ENCODE results near the gene DIP2A.
"Not testable (repeated sequence)": the region's sequence is repeated elsewhere in the genome, so short reads cannot be mapped to it uniquely, and the experiment has no call there.

DIP2A gene

GRCh38 chr21:46425041-46425440 is 33.6 kb upstream of the DIP2A start:
- DNase-seq, result no peak

DNA sequence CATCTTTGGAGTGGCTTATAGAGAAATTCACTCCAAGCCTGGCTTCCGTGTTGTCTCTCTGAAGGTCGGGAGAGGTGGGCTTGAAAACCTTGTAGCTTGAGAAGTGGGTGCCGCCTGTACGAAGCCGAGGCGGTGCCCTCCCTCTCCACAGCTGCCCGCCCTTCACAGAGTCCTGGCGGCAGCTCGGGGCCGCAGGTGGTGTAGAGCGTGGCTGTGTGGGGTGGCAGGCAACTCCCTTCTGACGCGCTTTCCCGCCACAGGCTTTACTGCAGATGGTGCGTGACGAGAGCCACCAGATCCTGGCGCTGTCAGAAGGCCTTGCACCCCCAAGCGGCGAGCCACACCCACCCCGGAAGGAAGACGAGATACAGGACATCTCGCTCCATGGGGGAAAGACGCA is 33.1 kb upstream of the DIP2A start:
- no peak for DNase-seq

- DNase-seq, result no peak
Observed at GRCh38 chr21:46426313-46427046, 32.2 kb upstream of the DIP2A start.

GRCh38 chr21:46427516-46427915 is 31.2 kb upstream of the DIP2A start:
- DNase-seq, result no peak

DNA sequence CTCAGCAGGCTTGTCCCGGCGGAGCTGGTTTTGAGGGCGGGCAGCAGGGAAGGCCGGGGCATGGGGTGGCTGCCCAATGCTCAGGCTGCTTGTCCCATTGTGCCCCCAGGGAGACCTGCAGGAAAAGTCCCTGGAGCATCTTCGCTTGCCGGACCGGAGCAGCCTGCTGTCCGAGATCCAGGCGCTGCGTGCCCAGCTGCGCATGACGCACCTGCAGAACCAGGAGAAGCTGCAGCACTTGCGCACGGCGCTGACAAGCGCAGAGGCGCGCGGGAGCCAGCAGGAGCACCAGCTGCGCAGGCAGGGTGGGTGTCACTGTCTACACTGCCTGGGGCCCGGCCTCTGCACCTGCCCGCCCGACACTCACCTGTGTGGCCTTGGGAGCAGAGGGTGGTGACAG is 30.4 kb upstream of the DIP2A start:
- no peak for DNase-seq

- no peak for DNase-seq
Observed at GRCh38 chr21:46428987-46429710, 29.5 kb upstream of the DIP2A start.

GRCh38 chr21:46429754-46430681 is 28.7 kb upstream of the DIP2A start:
- DNase-seq, result no peak

GRCh38 chr21:46431448-46431847 is 27.2 kb upstream of the DIP2A start:
- no peak for DNase-seq

- DNase-seq, result no peak
Observed at GRCh38 chr21:46431884-46432488, 26.7 kb upstream of the DIP2A start.

DNA sequence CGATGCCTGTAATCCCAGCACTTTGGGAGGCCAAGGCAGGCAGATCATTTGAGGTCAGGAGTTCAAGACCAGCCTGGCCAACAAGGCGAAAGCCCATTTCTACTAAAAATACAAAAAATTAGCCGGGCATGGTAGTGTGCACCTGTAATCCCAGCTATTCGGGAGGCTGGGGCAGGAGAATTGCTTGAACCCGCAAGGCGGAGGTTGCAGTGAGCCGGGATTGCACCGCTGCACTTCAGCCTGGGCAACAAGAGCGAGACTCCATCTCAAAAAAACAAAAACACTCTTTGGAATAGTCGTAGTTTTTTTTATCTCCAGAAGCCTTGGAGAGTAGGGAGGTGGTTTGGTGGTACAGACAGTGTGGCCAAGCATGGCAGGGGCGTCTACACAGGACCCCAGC is 25.6 kb upstream of the DIP2A start:
- DNase-seq, result not testable (repeated sequence)

DNA sequence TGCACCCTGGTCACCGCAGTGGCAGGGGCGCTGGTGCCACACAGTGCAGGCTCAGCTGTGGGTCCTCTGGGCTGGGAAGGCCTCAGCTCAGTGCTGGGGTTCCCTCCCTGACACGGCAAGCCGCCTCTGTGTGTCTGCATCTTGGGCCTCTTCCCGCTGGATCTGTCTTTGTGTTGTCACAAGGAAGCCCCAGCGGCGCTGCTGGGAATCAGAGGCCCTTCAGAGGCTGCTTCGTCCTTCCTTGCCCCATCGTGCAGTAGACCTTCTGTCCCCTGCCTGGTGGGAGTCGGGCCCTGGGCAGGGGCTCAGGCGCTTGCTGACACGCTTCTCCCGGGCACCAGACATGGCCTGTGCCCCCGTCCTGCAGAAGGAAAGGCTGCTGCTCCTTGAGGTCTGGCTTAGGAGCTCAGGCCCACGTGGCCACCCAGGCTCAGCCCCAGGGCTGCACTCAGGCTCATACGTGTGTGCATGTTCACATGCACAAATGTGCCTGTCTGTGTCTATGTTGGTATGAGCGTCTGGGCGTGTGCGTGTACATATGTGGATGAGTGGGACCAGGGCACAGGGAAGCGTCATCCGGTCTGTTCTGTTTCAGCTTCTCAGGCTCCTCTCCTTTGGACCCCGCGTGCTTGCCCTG is 24.3 kb upstream of the DIP2A start:
- DNase-seq, result no peak

GRCh38 chr21:46435786-46436227 is 22.9 kb upstream of the DIP2A start:
- no peak for DNase-seq

- DNase-seq, result no peak
Observed at GRCh38 chr21:46436621-46437020, 22.1 kb upstream of the DIP2A start.

- DNase-seq, result no peak
Observed at GRCh38 chr21:46437096-46437498, 21.6 kb upstream of the DIP2A start.

DNA sequence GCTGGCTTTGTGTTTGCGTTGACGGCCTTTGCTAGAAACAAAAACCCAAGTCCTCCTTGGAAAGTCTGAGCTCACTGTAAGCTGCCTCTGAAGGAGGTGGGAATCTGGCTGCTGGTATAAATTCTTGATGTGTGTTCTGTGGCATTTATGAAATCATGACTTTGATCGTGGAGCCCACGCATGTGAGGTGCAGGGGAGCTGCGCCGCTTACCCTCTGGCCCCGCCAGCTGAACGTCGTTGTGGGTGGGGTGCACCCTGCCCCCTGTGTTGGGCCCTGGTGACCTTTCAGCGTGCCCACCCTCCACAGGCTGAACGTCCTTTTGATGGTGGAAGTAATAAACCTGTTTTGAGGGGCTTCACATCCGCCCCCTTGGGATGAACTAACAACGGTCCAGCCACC is 21.2 kb upstream of the DIP2A start:
- DNase-seq, result no peak

- DNase-seq, result no peak
Observed at GRCh38 chr21:46438241-46438640, 20.4 kb upstream of the DIP2A start.

DNA sequence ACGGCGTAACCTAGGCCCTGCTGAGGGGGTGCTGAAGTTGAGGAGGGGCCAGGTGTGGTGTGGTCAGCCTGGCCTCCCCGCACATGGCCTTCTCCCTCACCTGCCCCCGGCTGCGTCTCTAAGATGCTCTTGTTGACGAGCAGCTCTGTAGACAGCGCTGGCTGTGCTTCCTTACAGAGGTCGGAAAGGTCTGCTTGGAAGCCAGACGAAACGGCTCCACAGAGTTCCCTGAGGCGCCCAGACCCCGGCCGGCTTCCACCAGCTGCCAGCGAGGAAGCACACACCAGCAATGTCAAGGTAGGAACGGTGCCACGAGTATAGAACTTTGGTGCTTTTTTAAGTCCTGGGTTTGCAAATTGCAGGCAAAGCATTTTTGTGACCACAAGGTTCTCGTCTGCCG is 18.8 kb upstream of the DIP2A start:
- no peak for DNase-seq

GRCh38 chr21:46441331-46441730 is 17.4 kb upstream of the DIP2A start:
- no peak for DNase-seq

DNA sequence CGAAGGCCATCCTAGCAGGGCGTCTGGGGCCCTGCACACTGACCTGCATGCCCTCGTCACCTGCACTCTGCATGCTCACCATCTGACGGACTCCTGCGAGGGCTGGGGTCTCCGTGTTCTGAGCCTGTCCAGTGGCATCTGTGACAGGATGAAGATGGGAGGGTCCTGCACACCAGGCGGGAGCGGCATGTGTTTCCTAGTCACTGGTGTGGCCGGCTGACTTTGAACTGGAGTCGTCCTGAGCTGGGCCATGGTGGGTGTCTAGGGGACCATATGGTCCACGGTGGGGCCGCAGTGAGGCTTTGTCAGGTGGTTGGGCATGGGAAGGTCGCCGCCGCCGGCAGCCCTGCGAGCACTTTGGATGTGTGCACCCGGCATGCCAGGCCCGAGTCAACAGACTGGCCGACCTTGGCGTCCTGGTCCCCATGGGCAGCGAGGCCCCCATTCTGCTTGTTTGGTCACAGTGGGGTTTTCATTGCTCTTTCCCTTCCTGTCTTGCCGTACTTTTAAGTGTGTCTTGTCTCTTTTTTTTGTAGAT is 16.7 kb upstream of the DIP2A start:
- no peak for DNase-seq

DNA sequence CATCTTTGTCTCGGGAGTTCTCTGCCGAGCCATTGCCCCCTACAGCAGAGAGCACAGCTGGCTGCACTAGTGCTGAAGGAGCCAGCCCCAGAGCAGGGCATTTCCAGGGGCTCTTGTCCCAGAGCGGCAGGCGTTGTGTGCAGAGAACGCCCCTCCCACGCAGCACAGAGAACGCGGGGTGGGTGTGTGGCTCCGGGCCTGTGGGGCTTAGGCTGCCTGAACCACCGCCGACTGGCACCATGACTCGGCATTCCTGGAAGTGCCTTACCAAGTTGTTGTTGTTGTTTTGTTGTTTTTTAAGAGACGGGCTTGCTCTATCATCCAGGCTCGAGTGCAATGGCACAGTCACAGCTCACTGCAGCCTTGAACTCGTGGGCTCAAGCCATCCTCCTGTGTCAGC is 15.8 kb upstream of the DIP2A start:
- no peak for DNase-seq

- DNase-seq, result no peak
Observed at GRCh38 chr21:46443910-46444309, 14.8 kb upstream of the DIP2A start.

GRCh38 chr21:46448108-46448507 is 10.6 kb upstream of the DIP2A start:
- DNase-seq, result no peak

All from fibroblast of skin of abdomen (primary cell).